Chondrocyte (in vitro differentiated cells): ENCODE data around the gene ABI1. TPM values are rescaled to one million over a fixed set of nuclear protein-coding genes. Genes with fewer than 3 reads are reported as not detected.

Experiments
- DNase-seq: peaks from one replicate; pipeline ENCODE4 v3.0.0; 2021; ENCODE audit warnings: mixed read lengths, low spot score
- H3K27ac Mint-ChIP-seq: one replicate; pipeline ENCODE4 v1.8.0; 2021; ENCODE audit warnings: mild to moderate bottlenecking, moderate library complexity, mixed read lengths; ENCODE audit not compliant: unreplicated experiment
- H3K27me3 Mint-ChIP-seq: 2 replicates; pipeline ENCODE4 v1.8.0; 2021; ENCODE audit warnings: low read depth, mixed read lengths
- H3K36me3 Mint-ChIP-seq: 2 replicates; pipeline ENCODE4 v1.8.0; 2021; ENCODE audit warnings: low read depth, mixed read lengths
- H3K4me1 Mint-ChIP-seq: 2 replicates; pipeline ENCODE4 v1.8.0; 2021; ENCODE audit warnings: low read depth, mild to moderate bottlenecking, mixed read lengths
- H3K4me3 Mint-ChIP-seq: one replicate; pipeline ENCODE4 v1.8.0; 2021; ENCODE audit warnings: mild to moderate bottlenecking, moderate library complexity, mixed read lengths; ENCODE audit not compliant: unreplicated experiment
- H3K9me3 Mint-ChIP-seq: 2 replicates; pipeline ENCODE4 v1.8.0; 2021; ENCODE audit warnings: low read depth, mixed read lengths
- total RNA-seq: library from RNA; stranded (reverse); gene quantifications from 3 replicates; pipeline ENCODE4 v1.2.1, GENCODE V29; 2021
- TF ChIP-seq, protein P1 (sequence below): fragments of 200-600 bp; sonication (generic); IDR thresholded peaks from 2 replicates; pipeline ENCODE4 v1.5.0; 2021; ENCODE audit warnings: antibody characterized with exemption, mild to moderate bottlenecking, moderate library complexity

Gene ABI1
- total RNA-seq, 1 donor from 2014 or later = 51.9 TPM

GRCh38 chr10:26869528-26869927, 8.8 kb upstream of the ABI1 start:
- no peak overlapping the region for H3K4me3 Mint-ChIP-seq
- TF ChIP-seq, protein P1, sequence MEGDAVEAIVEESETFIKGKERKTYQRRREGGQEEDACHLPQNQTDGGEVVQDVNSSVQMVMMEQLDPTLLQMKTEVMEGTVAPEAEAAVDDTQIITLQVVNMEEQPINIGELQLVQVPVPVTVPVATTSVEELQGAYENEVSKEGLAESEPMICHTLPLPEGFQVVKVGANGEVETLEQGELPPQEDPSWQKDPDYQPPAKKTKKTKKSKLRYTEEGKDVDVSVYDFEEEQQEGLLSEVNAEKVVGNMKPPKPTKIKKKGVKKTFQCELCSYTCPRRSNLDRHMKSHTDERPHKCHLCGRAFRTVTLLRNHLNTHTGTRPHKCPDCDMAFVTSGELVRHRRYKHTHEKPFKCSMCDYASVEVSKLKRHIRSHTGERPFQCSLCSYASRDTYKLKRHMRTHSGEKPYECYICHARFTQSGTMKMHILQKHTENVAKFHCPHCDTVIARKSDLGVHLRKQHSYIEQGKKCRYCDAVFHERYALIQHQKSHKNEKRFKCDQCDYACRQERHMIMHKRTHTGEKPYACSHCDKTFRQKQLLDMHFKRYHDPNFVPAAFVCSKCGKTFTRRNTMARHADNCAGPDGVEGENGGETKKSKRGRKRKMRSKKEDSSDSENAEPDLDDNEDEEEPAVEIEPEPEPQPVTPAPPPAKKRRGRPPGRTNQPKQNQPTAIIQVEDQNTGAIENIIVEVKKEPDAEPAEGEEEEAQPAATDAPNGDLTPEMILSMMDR = no peak
- H3K27ac Mint-ChIP-seq = no peak overlapping the region
- no peaks in the 10 kb centered on the region for H3K4me1 Mint-ChIP-seq
- no peaks in the 10 kb centered on the region for H3K9me3 Mint-ChIP-seq
- DNase-seq = no peak
- peaks cover 11% of the 10 kb centered on the region for H3K27me3 Mint-ChIP-seq
- no peaks in the 10 kb centered on the region for H3K36me3 Mint-ChIP-seq

DNA sequence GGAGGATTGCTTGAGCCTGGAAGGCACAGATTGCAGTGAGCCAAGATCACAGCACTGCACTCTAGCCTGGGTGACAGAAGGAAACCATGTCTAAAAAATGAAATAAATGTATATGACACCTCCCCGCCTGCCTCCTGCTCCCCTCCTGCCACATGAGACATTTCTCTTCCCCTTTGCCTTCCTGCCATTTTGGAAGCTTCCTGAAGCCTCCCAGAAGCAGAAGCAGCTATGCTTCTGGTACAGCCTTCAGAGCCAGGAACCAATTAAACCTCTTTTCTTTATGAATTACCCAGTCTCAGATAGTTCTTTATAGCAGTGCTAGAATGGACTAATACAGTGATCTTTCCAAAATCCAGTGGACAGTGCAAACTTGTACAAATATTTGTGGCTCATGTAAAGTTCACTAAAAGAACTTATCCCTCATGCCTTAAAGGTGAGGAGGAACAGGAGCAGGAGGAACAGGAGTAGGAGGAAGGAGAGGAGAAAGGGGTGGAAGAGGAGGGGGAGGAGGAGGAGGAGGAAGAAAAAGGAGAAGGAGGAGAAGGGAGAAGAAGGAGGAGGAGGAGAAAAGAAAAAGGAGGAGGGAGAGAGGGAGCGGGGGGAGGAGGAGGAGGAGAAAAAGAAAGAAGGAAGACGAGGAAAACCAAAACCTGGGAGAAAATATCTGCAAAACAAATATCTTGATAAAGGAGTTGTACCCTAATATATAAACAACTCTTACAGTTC, 2.8 kb upstream of the ABI1 start:
- Mint-ChIP-seq H3K4me1 (peaks cover 8% of the 10 kb centered on the region), H3K4me3 (no peak overlapping the region), H3K36me3 (no peaks in the 10 kb centered on the region), H3K9me3 (no peaks in the 10 kb centered on the region), H3K27me3 (peaks cover 13% of the 10 kb centered on the region), H3K27ac (no peak overlapping the region)
- TF ChIP-seq, protein P1 = no peak
- DNase-seq = no peak

DNA sequence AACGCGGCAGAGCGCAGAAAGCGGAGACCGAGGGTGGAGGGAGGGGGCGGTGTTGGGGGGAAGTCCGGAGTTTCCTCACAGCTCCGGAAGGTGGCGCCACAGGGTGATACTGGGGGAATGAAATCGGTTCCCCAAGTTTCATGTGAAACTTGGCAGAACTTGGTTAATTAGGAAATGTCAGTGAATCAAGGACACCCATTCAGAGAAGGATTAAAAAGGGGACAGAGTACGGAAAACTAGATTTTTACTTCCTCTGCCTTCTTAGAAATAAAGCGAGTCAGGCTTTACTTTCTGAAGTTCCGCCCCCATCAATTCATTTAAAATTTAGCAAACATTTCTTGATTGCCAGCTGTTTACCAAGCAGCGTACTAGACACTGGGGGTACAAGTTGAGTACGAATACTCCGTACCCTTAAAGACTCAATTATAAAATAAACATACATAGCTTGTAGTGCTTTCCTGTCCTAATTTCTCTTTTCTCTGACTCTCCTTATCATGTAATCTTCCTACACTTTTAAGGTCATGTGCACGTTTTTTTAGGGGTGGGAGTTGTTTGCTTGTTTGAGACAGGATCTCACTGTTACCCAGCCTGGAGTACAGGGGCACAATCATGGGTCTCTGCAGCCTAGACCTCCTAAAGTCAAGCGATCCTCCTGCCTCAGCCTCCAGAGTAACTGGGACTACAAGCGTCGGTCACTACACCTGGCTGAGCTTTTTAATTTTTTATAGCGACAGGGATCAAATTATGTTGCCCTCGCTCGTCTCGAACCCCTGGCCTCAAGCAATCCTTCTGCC, 644 bp upstream of the ABI1 start:
- no peak for DNase-seq
- peaks cover 9% of the 10 kb centered on the region for H3K27me3 Mint-ChIP-seq
- H3K4me3 Mint-ChIP-seq = peak overlapping the region; percentile 48
- H3K9me3 Mint-ChIP-seq = no peaks in the 10 kb centered on the region
- H3K36me3 Mint-ChIP-seq = no peaks in the 10 kb centered on the region
- peaks cover 25% of the 10 kb centered on the region for H3K4me1 Mint-ChIP-seq
- TF ChIP-seq, protein P1 = peak; percentile 95
- H3K27ac Mint-ChIP-seq = no peak overlapping the region

DNA sequence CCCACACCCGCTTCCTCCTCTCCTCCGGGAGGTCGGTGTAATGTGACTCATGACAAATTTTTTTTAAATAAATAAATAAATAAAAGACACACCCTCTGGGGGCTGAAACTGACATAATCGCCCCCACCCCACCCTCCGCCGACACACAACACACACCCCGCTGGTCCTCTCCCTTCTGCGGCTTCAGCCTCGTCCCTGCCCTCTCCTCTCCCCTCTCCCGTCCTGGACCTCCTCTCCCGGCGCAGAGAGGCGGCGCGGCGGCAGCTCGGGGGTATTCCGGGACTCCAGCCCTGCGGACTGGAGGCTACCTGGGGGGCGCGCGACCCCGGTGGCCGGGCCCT, 686 bp downstream of the ABI1 start:
- Mint-ChIP-seq H3K9me3 (no peaks in the 10 kb centered on the region), H3K36me3 (no peaks in the 10 kb centered on the region), H3K4me3 (peak overlapping the region; percentile 97), H3K27ac (peak overlapping the region; percentile 94), H3K27me3 (peaks cover 6% of the 10 kb centered on the region), H3K4me1 (peaks cover 25% of the 10 kb centered on the region)
- DNase-seq = peak; percentile 87
- TF ChIP-seq, protein P1 = no peak

DNA sequence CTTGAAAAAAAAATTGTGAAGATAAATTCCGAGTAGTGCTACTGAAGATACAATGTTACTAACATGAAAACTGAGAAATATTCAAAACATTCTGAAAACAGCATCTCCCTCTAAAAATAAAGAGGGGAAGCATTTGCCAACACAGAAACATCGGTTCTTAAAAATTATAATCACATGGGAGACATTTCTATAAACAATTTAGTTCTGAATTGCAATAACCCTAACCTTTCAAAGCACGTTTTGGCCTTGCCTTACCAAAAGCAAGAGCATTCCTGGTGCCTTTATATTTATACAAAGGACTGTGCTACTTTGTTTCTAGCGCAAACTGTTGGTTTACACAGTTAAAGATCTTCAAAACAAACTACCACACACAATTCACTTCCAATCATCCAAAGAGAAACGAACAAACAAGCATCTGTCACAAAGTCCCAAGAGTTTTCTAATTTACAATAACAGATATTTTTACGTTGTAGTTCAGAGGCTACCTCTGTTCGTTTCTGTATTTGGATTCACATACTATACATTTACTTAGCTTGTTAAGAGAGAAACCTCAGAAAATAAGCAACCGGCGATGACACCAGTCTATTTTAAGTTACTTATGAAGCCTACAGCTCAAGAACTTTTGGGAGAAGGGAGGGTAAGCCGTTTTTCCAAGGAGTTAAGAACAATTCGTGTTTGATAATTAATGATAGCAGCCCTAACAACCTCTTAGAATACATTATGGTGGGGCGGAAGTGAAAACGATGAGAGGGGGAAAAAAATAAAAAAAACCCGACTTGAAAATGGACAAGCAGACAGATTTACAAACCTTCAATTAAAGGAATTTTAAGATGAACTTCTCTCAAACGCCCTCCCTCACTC, 1.3 kb downstream of the ABI1 start:
- no peaks in the 10 kb centered on the region for H3K36me3 Mint-ChIP-seq
- TF ChIP-seq, protein P1 = no peak
- H3K27me3 Mint-ChIP-seq = peaks cover 6% of the 10 kb centered on the region
- peak overlapping the region; percentile 94 for H3K27ac Mint-ChIP-seq
- peaks cover 28% of the 10 kb centered on the region for H3K4me1 Mint-ChIP-seq
- H3K4me3 Mint-ChIP-seq = peak overlapping the region; percentile 97
- H3K9me3 Mint-ChIP-seq = no peaks in the 10 kb centered on the region
- no peak for DNase-seq
